ENCODE results near the gene SNX8.
A peak's percentile ranks its signal among the peaks of the same experiment; 100 is the strongest.

The SNX8 gene

DNA sequence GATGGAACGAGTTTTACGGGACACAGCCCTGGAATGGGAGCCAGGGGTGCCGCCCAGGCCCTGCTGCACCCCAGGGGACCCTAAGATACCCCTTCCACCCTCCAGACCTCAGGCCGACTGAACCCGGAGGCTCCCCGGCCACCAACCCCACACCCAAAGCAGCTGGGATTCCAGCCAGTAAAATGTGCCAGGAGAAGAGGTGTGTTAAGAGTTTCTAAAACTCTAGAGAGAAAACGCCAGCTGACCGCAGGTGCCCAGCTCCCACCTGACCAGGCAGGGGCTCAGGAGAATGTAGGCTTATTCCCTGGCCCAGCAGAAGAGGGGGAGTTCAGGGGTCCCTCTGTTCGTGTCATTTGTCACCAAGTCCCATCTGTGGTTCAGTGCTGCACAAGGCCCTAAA, 54.8 kb downstream of the SNX8 start:
- no peak for DNase-seq

GRCh38 chr7:2258661-2259365, 55.4 kb downstream of the SNX8 start:
- no peak for DNase-seq

GRCh38 chr7:2257651-2258050, 56.6 kb downstream of the SNX8 start:
- no peak for DNase-seq

DNA sequence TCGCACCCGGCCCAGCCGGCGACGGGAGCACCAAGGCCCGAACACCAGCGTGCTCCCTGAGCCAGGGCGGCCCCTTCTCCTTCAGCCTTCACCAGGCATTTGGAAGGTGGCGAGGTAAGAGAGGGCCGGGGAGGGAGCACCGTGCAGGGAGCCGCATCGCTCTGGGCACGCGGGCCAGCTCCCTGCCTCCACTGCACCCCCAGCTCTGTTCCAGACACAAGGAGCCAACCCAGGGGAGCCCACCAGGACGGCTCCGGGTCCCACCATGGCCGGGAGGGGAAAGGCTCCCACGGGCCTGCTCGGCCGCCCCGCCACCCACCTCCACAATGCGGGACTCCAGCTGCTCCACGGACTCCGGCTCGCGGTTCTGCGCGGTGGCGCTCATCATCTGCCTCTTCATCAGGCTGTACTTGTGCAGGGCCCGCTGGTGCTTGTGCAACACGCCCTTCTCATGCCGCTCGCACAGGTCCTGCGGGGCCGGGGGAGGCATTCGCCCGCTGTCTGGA, 57.1 kb downstream of the SNX8 start:
- DNase-seq: no peak

DNA sequence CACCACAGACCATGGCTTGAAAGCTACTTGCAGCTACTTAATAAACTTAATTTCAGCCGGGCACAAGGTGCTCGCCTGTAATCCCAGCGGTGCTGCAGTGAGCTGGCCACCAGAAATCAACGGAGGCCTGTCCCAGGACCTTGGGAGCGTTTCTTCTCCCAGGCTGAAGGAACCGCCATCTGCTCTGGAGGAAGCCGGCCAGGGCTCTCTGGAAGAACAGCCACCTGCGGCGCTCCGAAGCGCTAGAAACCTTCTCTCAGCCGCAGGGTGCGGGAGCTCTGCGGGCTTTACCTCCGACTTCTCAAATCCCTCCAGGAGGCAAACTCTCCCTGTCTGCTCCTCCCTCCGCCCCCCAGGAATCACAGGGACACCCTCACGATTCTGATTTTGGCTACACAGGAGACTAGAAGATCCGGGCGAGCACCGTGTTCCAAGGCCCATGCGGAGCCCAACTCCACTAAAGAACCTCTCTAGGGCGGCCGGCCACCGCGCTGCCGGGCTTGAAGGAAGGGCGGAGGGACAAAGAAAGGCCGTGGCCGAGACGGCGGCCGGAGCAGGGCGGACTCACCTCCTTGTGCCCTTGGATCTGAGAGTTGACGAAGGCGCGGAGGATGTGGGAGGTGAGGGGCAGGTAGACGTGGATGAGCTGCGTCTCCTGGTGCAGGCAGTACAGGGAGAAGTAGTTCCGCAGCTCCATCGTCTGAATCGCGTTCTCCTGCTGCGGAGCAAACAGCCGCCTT, 57.8 kb downstream of the SNX8 start:
- no peak for DNase-seq

GRCh38 chr7:2255145-2256139, 58.8 kb downstream of the SNX8 start:
- no peak for DNase-seq

GRCh38 chr7:2254429-2255144, 59.7 kb downstream of the SNX8 start:
- DNase-seq: no peak

DNA sequence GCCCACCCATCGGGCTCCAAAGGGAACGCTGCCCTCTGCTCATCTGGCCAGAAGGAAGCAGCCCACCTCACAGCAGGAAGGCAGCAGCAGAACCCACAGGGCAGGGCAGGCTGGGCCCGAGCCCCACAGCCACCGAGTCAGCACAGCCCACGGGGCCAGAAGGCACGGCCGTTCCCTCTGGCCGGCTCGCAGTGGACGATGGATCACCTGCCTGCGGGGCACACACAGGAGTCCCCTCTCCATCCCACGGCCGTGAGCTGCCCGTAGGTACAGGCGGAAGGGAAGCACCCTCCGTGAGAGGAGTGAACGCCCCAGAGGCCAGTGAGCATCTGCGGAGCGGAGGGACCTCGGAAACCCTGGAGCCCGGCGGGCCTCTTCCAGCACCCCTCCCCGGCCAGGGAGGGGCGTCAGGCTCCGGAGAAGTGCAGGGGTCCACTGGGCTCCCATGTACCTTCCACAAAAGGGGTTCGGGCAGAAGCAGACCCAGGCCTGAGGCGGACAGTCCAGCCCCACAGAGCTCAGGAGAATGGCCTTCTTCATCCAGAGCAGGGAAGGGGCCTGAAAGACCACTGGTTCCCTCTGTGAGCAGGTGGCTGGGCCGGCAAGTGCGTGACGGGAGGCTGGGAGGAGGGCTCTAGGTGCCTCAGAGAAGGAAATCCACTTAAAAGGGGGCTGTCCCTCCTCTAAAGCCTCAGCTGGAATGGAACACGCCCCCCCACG, 60.6 kb downstream of the SNX8 start:
- no peak for DNase-seq

DNA sequence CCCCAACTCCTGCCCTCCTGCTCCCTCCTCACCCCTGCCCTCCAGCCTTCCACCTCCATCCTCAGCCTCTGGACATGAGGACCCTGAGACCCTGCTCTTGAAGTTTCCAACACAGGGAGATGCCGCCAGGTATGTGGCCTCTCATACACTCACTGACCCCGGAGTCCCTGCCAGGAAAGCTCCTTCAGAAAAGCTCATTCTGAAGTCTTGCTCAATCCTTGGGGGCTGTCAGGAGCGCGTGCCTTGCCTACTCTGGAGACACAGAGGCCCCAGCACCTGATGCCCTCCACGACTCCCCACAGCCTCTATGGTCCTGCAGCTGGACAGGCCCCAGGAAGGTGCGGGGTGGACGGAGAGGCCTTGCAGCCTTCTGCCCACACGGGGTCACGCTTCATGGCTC, 61.2 kb downstream of the SNX8 start:
- no peak for DNase-seq

GRCh38 chr7:2251841-2252771, 62.1 kb downstream of the SNX8 start:
- DNase-seq: no peak

DNA sequence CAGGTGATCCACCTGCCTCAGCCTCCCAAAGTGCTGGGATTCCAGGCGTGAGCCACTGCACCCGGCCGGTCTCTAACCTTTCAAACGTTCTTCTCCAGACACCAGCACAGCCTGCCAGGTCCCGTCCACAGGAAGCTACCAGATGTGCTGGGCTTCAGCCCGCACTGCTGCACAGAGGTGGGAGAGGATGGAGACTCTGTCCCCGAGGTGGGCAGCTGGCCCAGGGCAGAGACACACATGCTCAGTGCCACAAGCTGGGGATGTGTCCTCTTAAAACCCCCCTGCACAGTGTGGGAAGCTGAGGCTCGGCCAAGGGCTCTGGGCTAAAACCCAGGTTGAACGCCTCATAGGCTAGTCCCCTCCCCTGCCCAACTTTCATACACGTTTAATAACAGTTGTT, 62.9 kb downstream of the SNX8 start:
- DNase-seq: no peak

DNA sequence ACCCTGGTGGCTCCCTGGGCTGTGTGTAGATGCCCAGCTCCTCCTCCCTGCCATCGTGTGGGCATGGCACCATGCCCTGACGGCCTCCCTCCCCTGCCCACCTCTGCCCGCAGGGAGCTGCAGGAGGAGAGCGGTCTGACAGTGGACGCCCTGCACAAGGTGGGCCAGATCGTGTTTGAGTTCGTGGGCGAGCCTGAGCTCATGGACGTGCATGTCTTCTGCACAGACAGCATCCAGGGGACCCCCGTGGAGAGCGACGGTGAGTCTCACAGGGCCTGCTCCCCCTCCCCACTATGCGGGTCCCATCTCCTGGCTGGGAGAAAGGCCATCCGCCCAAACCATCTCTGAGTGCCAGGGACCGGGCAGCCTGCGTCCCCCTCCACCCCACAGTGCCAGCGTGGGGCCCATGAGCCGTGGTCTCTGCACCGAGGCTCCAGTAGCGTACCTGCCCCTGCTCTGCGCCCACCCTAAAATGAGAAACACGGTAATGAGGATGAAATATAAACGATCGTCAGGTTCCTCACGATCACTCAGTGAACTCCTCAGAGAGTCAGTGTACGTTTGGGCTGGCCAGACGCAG, 64.4 kb downstream of the SNX8 start:
- DNase-seq: no peak

GRCh38 chr7:2248984-2249694, 65.1 kb downstream of the SNX8 start:
- peak in 1 of 2 donors; percentile 34 for DNase-seq

DNA sequence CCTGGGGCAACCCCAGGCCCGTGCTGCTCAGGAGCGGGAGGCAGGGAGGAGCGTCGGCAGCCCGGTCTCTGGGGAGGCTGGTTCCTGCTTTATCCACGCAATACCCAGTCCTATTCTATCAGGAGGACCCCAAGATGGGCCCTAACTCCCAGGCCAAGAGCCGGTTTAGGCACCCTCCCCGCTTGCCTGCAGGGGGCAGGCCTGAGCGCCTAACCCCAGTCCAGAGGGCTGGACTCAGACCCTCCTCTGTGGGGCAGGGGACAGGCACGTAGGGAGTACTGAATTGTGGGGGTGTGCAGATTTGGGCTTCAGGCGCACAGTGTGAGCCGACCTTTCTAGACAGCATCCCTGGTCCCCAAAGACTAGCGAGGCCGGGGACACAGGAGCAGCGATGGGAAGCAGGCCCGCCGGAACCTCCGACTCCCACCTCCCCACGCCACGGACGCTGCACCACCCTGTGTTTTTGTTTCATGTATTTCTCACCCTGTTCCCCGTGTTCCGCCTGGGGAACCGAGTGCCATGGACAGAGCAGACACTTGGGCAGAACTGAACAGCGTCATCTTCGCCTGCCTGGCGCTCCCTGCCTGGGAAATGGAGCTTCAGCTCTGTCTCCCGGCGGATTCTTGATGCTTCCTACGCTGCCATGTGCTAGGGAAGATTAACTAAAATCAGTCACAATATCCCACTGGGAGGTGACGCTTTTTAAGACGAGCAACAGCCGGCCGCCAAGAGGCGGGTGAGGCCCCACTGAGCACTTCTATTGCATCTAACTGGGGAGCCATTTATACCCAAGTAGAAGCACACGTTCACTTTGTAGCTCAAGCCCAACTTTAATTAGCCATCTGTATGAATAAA, 66.9 kb downstream of the SNX8 start:
- no peak for DNase-seq

GRCh38 chr7:2245883-2246675, 68.2 kb downstream of the SNX8 start:
- DNase-seq: no peak

GRCh38 chr7:2244404-2244995, 69.7 kb downstream of the SNX8 start:
- DNase-seq: no peak

GRCh38 chr7:2243458-2243857, 70.8 kb downstream of the SNX8 start:
- DNase-seq: no peak

Measured in hippocampal formation (tissue), 2 donors.